Astrocyte of the spinal cord (primary cell): ENCODE measurements around the gene CMSS1.
A peak's percentile ranks its signal among the peaks of the same experiment; 100 is the strongest.

Source experiments
- DNase-seq: peaks from one replicate; pipeline ENCODE4 v3.0.0; 2011; ENCODE audit warnings: low read depth, low spot score
- H3K4me3 ChIP-seq: 2 replicates; pipeline ENCODE4 v1.5.1; 2011; ENCODE audit warnings: low read depth, mild to moderate bottlenecking, low read length, moderate library complexity
- in situ Hi-C: cut with HindIII; loops from 2 replicates; pipeline ENCODE4 v1.10.0; 2017; ENCODE audit warnings: low sequenced_read_pairs
- TF ChIP-seq, protein P1 (sequence below): IDR thresholded peaks from 2 replicates; pipeline ENCODE4 v1.5.1; 2012; ENCODE audit warnings: low read depth, mild to moderate bottlenecking, low read length, inconsistent platforms

Gene CMSS1

GRCh38 chr3:100103558-100104441 is 286.1 kb downstream of the CMSS1 start:
- peak; percentile 83 for DNase-seq
- H3K4me3 ChIP-seq: no peak overlapping the region
- in situ Hi-C loops: no loop called here
- TF ChIP-seq, protein P1, sequence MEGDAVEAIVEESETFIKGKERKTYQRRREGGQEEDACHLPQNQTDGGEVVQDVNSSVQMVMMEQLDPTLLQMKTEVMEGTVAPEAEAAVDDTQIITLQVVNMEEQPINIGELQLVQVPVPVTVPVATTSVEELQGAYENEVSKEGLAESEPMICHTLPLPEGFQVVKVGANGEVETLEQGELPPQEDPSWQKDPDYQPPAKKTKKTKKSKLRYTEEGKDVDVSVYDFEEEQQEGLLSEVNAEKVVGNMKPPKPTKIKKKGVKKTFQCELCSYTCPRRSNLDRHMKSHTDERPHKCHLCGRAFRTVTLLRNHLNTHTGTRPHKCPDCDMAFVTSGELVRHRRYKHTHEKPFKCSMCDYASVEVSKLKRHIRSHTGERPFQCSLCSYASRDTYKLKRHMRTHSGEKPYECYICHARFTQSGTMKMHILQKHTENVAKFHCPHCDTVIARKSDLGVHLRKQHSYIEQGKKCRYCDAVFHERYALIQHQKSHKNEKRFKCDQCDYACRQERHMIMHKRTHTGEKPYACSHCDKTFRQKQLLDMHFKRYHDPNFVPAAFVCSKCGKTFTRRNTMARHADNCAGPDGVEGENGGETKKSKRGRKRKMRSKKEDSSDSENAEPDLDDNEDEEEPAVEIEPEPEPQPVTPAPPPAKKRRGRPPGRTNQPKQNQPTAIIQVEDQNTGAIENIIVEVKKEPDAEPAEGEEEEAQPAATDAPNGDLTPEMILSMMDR: no peak

- no peak for DNase-seq
- H3K4me3 ChIP-seq: no peak overlapping the region
- TF ChIP-seq, protein P1: no peak
- in situ Hi-C loops: no loop called here
These were observed 286.8 kb downstream of the CMSS1 start for GRCh38 chr3:100104442-100104798.

DNA sequence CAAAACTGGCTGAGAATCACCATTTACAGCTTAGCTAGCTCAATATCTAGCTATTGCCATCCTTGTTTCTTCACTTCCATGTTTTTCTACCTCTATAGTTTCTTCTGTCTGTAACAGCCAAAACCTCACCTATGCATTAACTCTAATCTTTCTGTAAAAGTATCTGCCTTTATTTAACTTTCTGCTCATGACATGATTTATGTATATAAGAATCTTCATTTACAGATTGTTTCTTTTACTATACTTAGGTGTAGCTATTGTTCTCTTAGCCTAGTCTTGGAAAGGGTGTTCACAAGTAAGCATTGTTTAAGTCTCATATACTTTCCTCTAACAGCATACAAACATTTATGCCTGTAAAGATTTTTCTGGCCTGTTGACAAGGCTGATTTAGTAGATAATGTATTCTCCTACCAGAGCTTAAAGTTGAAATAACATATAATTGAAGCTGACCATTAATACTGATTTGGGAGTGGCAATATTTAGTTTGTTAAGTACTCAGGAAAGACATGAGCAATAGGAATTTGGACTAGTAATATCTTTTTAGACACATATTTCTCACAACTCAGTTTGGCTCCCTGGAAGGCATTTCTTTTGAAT is 287.3 kb downstream of the CMSS1 start:
- TF ChIP-seq, protein P1: no peak
- peak; percentile 26 for DNase-seq
- H3K4me3 ChIP-seq: no peak overlapping the region
- in situ Hi-C loops: no loop called here

- peak; percentile 49 for DNase-seq
- in situ Hi-C loops: no loop called here
- TF ChIP-seq, protein P1: no peak
- no peak overlapping the region for H3K4me3 ChIP-seq
These were observed 287.8 kb downstream of the CMSS1 start for GRCh38 chr3:100105501-100105900.

GRCh38 chr3:100106094-100106493 is 288.4 kb downstream of the CMSS1 start:
- DNase-seq: no peak
- TF ChIP-seq, protein P1: no peak
- H3K4me3 ChIP-seq: no peak overlapping the region
- in situ Hi-C loops: no loop called here

GRCh38 chr3:100106531-100107141 is 289.0 kb downstream of the CMSS1 start:
- no peak overlapping the region for H3K4me3 ChIP-seq
- in situ Hi-C loops: no loop called here
- TF ChIP-seq, protein P1: no peak
- peak; percentile 60 for DNase-seq
